ENCODE data around the gene SLC1A1. TPM values are rescaled to one million over a fixed set of nuclear protein-coding genes. Genes with fewer than 3 reads are reported as not detected.
"Not testable (repeated sequence)": the region's sequence is repeated elsewhere in the genome, so short reads cannot be mapped to it uniquely, and the experiment has no call there.

Gene SLC1A1
- total RNA-seq, 1 donor from 2014 or later, result 1.3 TPM

DNA sequence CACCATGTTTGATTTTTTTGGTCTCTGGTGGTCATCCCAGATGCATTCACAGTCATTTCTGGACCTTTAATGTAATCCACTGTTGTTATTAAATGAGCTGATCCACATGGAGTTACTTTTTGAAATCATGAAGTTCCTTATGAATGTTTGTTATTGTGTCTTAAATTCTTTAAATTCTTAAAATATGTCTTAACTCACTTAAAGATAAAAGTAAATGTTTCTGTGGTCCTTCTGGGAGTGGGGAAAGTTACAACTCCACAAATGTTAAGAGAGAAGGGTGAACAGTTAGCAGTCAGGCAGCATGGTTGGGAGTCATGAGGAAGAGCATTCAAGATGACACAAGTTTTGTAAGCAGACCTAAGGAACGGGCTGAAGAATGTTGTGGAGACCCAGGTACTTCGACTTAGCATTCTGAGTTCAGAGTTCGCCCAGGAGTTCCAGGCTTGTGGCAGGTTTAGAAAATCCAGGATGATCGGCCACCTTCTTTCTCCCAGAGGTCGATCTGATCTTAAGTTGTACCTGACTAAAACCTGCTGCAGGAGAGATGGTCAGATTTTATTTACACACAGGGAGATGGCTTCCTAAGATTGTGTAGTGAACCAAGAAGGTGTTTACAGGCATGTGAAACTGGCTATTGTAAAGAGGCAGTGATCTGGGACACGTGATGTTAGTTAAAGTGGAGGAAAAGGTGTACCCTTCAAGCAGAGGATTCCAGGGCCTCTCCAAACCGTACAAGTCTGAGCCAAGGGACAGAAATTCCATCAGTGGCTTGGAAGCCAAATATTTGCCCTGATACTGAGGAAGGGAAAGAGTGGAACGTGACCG lies 17.2 kb downstream of the SLC1A1 start:
- DNase-seq, result no peak

DNA sequence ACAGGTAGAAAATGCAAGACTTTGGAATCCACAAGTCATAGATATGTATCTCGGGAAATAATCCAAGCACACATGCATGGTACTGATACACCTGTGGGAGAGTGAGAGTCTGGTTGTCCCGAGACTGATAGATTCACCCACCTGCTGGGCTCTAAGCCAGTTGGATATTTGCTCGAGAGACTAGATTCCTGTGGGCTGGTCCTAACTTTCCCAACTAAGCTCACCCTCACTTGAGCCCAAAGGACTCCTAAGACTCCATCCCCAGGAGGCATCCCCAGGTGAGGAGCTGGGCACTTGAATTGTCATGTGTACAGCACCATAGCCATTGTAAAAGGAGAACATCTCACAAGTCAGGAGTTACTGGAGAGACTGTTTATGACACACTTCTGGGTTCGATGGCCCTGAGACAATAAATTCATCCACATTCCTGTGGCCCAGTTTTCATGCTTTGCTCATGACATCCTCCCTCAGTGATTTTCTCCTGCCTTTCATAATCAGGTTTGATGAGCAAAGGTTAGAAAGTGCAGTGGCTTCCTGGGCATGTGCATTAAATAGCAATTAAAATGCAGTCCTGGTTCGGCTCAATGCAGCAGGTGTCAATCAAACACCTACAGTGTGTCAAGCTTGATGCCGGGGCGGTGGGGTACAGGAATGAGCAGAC lies 18.1 kb downstream of the SLC1A1 start:
- DNase-seq, result no peak

DNA sequence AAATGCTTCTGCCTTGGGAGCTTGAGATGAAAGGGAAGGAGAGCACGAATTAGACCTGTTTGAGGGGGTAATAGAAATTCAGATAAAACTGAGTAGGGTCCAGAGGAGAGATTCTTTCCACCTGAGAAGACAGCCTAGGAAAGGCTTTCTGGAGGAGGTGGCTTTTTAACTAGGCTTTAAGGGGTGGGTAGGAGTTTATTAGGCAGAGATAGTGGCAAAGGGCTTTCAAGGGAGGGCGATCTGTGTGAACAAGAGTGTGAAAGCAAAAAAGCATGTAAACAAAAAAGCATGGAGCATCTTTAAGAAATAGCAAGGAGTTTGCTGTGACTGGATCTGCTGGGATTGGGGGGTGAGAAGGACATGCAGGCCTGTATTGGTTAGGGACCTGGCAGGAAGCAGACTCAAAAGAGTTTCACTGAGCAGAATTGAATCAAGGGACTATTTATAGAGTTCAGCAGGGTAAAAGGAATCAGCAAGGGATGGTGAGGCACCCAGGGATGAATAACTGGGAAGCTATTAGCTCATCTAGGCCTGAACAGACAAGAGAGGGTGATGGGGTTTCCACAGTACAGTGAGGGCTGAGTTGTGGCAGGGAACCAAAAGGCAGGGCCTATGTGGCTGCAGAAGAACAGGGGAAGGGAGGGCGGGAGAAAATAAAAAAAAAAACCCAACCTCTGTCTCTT lies 18.8 kb downstream of the SLC1A1 start:
- no peak for DNase-seq

DNA sequence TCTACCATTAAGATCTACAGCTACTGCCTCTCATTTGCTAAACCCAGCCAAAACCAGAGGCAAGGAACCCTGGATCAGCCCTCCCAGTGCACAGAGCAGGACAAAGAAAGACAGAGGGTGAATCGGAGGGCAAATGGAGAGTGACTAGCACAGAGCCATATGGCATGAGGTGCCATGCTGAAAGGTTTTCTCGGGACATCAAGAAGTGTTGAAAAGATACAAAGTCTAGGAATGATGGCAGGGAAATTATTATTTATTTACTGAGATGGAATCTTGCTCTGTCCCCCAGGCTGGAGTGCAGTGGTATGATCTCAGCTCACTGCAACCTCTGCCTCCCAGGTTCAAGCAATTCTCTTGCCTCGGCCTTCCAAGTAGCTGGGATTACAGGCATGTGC lies 19.3 kb downstream of the SLC1A1 start:
- no peak for DNase-seq

DNA sequence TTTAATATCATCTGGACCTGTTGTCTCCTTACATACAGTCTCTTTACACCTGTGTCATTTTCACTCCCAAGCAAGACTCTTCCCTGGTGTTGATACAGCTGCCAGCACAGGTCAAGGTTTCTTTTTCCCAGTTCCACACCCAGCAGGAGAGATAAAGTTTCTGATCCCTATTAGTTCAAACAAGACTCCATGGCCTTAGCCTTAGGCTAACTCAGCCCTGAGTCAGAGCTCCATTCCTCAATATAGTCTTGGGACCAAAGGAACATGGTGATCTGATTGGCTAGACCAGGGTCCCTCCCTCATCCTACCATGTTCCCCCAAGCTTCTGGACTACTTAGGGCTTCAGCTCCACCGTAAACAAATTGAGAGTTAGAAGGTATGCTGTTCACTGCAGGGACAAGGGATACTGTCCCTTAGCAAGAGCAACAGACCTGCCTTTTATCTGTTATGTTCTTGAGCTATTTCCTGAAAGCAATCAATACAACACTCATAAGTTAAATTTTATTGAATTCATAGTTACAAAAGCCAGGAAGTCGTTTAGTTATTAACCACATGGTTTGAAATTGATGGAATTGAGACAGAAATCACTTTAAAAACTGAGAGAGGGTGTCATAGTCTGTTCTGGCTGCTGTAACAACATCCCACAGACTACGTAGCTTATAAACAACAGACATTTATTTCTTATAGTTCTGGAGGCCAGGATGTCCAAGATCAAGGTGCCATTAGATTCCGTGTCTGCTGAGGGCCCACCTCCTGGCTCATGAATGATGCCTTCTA lies 20.5 kb downstream of the SLC1A1 start:
- no peak for DNase-seq

DNA sequence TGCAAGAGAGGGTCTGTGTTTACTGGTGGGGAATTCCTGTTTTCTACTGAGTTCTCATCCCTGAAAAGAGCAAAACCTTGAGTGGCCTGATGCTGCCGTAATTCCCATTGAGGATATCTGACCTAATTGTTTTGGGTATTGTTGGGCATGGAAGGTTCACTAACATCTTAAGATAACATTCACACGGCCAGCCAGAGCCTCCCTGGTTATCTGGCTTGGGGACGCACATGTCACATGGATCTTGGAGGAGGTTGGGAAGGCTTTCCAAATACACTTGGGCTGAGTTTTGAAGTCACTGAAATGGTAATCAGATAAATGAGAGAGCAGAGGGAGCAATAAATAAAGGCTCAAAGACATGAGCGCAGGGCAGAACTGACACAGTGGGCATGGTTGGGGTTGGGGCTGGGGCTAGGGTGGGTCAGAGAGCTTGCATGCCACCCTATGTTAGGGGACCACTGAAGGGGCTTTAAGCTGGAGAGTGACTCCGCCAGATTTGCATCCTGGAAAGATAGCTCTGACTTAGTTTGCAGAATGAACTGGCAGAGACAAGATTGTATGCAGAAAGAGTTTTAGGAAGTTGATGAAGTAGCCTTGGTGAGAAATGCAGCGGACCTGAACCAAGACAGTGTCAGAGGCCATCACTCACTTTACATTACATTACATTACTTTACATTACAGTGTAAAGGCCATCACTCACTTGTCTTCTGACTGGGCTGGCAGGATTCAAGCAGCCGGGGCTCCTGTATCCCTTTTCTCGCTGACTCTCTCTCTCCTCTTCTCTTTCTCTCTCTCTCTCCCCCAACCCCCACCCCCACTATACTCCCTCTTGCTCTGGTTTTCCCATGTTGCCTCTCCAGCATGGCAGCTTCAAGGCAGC lies 24.2 kb downstream of the SLC1A1 start:
- no peak for DNase-seq

DNA sequence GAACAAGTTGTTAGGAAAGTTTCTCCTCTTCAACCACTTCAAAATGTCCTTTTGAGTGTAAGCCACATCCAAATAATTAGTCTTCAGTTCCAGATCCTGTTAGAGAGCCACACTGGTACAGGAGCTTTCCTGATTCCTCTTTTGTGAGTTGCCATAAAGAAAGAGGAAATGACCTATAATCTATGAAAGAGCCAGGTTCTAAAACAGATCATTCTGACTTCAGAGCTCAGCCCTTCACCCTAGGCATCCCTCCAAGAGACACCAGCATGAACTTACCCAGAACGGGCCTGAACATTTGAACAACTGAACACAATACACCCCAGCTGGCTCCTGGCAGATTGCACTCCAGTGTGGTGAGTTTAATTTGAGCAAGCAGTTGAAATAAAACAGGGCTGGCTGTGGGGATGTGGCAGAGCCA lies 25.7 kb downstream of the SLC1A1 start:
- DNase-seq, result no peak

DNA sequence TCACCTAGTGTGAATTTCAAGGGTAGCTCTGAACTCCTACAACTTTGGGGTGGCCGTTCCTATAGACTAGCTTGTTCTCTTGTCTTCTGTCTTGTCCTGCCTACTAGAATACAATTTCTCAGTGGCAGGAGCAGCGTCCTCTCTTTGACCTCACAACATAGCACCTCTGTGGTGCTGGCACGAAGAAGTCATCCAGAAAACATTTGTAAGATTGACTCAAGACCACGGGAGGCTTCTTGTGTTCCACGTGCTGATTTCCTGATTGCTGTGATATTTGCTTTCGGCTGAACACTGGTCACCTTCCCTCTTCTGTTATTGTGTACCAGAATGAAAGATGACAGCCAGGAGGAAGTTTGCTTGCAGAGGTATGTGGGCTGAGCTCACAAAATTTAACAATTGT lies 27.0 kb downstream of the SLC1A1 start:
- DNase-seq, result no peak

DNA sequence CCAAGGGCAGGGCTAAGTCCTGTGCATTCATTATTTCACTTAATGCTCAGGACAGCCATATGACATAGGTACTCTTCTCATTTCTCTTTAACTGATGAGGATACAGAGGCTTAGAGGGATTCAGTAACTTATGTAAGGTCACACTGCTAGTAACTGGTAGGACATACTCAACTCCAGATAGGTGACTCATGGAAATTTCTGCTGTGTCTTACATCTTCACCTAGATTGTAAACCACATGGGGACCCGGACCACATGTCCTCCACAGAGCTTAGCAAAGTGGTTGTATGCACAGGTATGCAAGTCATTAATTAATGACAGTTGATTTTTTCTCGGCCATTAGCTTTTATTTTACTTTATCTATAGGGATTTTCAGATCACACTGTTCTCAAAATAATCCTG lies 29.3 kb downstream of the SLC1A1 start:
- no peak for DNase-seq

DNA sequence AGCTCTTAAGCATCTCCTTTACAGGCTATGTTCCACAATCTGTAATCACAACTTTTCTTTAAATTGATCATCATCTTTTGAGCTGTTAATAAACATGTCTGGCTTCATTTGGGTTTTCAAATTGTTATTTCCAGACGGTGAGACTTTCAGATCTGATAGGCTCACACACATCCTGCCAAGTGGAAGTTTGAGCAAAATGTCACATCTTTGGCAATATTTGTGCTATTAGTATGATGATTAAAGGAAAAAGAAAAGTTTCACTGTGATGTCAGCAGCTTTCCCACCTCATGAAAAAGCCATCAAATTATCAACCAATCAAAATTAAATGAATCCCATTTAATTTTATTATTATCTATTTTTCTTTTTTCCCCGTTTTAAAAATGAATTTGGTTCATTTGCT lies 29.8 kb downstream of the SLC1A1 start:
- DNase-seq, result no peak

DNA sequence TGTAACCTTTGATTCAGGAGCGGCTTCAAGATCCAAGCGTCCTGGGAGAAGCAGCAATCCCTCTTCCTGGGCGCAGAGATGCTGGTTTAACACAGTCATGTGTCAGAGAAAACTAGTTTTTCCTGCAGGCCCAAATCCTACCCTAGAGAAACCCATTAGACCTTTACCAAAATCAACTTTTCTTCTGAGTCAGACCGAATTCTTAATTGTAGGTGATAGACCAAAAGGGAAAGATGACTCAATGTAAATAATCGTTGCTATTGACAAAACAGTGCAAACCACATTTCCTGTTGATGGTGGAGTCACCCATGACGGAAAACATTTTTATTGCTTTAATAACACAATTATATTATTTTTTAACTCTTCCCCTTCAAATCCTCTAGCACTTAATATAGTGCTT lies 40.1 kb downstream of the SLC1A1 start:
- DNase-seq, result no peak

DNA sequence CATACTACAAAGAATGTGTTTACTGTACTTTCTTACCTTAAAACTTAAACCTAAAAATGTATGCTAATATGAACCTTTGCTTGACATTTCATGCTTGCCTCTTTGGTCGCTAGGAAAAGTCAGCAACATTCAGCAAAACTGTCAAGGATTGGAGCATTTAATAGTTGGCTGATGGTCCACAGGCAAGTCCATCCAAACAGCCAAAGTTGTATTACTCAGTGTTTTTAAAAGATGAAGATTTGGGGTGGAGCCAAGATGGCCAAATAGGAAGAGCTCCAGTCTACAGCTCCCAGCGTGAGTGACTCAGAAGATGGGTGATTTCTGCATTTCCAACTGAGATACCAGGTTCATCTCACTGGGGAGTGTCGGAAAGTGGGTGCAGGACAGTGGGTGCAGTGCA lies 40.6 kb downstream of the SLC1A1 start:
- not testable (repeated sequence) for DNase-seq

DNA sequence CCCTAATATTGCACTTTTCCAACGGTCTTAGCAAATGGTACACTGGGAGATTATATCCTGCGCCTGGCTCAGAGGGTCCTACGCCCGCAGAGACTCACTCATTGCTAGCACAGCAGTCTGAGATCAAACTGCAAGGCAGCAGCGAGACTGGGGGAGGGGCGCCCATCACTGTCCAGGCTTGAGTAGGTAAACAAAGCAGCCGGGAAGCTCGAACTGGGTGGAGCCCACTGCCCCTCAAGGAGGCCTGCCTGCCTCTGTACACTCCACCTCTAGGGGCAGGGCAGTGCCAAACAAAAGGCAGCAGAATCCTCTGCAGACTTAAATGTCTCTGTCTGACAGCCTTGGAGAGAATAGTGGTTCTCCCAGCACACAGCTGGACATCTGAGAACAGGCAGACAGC lies 41.1 kb downstream of the SLC1A1 start:
- DNase-seq, result not testable (repeated sequence)

DNA sequence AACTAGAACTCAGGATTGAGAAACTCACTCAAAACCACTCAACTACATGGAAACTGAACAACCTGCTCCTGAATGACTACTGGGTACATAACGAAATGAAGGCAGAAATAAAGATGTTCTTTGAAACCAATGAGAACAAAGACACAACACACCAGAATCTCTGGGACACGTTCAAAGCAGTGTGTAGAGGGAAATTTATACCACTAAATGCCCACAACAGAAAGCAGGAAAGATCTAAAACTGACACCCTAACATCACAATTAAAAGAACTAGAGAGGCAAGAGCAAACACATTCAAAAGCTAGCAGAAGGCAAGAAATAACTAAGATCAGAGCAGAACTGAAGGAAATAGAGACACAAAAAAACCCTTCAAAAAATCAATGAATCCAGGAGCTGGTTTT lies 43.6 kb downstream of the SLC1A1 start:
- not testable (repeated sequence) for DNase-seq

DNA sequence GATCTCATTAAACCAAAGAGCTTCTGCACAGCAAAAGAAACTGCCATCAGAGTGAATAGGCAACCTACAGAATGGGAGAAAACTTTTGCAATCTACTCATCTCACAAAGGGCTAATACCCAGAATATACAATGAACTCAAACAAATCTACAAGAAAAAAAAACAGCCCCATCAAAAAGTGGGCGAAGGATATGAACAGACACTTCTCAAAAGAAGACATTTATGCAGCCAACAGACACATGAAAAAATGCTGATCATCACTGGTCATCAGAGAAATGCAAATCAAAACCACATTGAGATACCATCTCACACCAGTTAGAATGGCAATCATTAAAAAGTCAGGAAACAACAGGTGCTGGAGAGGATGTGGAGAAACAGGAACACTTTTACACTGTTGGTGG lies 45.9 kb downstream of the SLC1A1 start:
- DNase-seq, result not testable (repeated sequence)

DNA sequence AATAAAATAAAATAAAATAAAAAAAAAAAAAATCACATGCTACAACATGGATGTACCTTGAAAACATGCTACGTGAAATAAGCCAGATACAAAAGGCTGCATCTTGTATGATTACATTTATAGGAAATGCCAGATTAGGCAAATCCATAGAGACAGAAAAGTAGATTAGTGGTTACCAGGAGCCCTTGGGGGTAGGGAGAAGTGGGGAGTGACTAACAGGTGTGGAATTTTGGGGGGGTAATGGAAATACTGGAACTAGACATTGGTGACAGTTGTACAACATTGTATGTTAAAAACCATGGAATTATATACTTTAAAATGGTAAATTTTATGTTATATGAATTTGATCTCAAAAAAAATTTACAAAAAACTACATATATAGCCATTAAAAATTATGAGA lies 47.3 kb downstream of the SLC1A1 start:
- no peak for DNase-seq

DNA sequence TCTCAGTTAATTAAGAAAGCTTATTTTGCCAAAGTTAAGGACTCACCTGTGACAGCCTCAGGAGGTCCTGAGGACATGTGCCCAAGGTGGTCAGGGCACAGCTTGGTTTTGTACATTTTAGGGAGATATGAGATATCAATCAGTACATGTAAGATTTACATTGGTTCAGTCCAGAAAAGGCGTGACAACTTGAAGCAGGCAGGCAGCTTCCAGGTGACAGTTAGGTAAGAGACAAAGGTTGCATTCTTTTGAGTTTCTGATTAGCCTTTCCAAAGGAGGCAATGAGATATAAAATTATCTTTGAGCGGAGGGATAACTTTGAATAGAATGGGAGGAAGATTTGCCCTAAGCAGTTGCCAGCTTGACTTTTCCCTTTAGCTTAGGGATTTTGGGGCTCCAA lies 47.8 kb downstream of the SLC1A1 start:
- DNase-seq, result no peak

DNA sequence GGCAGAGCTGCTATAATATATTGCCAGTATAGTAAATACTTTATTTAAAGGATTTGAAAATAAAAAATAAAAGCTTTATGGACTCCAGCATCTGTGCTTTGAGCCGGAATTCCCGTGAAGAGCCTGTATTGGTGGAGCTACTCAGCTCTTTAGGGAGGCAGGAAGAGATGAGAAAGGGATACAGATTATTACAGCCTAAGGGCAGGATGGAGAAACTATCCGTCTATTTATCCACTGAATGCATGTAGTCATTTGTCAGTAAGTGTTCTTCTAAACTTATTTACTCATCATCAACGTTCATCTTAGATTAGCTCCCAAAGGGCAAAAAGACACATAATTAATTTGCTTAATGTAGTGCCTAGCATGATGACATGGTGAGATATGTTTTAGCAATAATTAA lies 48.4 kb downstream of the SLC1A1 start:
- DNase-seq, result no peak

DNA sequence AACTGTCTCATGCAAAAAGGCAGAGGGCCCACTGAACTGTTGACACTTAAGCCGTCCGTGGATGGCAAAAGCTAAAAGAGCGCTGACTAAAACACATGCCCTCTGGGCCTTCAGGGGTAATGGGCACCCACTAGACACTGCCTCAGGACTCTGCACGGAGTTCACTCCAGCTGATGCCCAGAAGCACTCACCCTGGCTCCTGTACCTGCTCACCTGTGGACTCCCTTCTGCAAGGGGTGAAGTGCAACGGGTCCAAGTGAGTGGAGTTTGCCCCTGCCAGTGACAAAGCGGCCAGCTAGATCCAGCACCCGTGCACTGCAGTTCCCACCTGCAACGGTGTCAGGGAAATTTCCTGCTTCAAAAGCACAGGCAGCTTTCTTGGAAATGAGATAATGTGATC lies 50.2 kb downstream of the SLC1A1 start:
- no peak for DNase-seq

DNA sequence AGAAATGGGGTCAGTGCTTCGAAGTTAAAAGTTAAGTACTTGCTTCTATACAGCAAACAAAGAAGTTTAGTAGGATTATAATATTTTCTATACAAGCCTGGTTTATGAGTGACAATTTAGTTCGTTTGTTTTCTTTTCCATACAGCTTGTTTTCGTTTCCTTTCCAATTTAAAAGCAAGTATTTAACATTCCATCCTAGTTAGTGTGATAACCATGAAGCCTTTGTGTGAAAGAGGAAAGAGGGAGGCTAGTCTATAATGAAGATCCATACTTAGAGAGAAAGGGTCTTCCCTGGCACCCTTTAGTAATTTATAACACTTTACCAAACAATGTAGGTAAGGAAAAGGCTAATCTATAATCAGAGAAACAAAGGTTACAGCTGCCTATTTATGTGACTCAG lies 51.0 kb downstream of the SLC1A1 start:
- DNase-seq, result no peak

DNA sequence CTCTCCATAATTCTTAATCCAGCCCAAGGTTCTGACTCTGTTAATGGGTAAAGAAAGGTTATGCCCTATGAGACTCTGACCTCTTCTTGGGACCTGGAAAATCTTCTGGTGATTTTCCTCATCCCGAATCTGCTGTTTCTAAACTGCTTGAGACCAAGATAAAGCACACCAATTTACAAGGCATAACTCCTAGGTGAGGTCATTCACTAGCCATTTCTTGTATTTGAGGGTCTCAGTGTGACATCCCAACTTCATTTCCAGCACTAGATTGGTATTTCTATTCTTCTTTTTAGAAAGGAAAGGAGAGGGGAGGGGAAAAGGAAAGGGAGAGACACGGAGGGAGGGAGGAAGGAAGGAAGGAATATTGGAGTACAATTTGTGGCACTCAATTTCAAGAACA lies 51.6 kb downstream of the SLC1A1 start:
- DNase-seq, result no peak

DNA sequence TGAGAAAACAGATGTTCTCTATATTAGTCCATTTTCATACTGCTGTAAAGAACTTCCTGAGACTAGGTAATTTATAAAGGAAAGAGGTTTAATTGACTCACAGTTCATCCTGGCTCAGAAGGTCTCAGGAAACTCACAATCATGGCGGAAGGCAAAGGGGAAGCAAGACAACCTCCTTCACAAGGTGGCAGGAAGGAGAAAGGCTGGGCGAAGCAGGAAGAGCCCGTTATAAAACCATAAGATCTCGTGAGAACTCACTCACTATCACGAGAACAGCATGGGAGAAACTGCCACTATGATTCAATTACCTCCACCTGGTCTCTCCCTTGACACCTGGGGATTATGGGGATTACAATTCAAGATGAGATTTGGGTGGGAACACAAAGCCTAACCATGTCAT lies 54.4 kb downstream of the SLC1A1 start:
- DNase-seq, result not testable (repeated sequence)
